AG09319 (cell line): ENCODE measurements around the gene HACD3.
"Not testable (repeated sequence)": the region's sequence is repeated elsewhere in the genome, so short reads cannot be mapped to it uniquely, and the experiment has no call there.

Source experiments
- DNase-seq: peaks from one replicate; pipeline ENCODE4 v3.0.0-alpha.2; 2010; ENCODE audit warnings: low read depth; ENCODE audit errors: extremely low read depth
- TF ChIP-seq, protein P1 (sequence below): IDR thresholded peaks from 2 replicates; pipeline ENCODE4 v1.5.1; 2011; ENCODE audit warnings: low read depth, mild to moderate bottlenecking, inconsistent platforms, low read length, moderate library complexity

Gene HACD3

DNA sequence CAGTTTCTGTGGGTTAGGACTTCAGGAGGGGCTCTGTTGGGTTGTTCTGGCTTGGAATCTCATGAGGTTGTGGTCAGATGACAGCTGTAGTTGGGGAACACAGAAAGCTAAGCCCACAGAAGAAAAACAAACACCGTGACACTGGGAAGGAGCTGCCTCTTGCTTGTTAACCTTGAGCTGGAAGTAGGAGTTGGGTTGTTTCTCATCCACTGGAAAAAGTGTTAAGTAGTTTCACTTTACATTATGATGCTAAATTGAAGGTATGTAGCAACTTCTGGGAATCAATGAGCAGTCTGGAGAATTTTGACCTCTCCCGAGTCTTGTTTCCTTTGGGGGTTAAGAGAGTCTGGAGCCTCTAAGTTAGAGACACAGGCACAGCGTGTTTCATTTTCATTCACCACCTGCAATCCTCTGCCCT, 20.4 kb downstream of the HACD3 start:
- no peak for DNase-seq
- TF ChIP-seq, protein P1, sequence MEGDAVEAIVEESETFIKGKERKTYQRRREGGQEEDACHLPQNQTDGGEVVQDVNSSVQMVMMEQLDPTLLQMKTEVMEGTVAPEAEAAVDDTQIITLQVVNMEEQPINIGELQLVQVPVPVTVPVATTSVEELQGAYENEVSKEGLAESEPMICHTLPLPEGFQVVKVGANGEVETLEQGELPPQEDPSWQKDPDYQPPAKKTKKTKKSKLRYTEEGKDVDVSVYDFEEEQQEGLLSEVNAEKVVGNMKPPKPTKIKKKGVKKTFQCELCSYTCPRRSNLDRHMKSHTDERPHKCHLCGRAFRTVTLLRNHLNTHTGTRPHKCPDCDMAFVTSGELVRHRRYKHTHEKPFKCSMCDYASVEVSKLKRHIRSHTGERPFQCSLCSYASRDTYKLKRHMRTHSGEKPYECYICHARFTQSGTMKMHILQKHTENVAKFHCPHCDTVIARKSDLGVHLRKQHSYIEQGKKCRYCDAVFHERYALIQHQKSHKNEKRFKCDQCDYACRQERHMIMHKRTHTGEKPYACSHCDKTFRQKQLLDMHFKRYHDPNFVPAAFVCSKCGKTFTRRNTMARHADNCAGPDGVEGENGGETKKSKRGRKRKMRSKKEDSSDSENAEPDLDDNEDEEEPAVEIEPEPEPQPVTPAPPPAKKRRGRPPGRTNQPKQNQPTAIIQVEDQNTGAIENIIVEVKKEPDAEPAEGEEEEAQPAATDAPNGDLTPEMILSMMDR: no peak

DNA sequence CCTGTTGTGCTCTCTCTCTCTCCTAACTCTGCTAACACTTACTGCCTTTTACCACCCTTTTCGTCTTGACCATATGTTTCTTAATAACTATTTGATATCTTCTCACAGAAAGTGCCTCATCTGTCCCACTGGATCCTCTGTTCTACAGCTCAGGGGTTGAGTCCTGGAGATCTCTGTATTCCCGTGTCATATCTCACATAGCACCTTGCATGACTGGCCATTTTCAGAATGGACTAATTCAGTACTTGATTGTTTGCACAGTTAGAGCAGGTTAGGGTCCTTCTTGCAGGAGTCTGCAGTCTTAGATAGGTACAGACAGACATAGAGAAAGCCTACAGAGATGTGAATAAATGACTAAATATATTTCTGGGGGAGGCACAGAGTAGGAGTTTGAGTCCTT, 20.9 kb downstream of the HACD3 start:
- no peak for DNase-seq

GRCh38 chr15:65552851-65553250, 22.6 kb downstream of the HACD3 start:
- not testable (repeated sequence) for DNase-seq

More for the DNA sequence above, 20.9 kb downstream of the HACD3 start:
- TF ChIP-seq, protein P1: no peak

DNA sequence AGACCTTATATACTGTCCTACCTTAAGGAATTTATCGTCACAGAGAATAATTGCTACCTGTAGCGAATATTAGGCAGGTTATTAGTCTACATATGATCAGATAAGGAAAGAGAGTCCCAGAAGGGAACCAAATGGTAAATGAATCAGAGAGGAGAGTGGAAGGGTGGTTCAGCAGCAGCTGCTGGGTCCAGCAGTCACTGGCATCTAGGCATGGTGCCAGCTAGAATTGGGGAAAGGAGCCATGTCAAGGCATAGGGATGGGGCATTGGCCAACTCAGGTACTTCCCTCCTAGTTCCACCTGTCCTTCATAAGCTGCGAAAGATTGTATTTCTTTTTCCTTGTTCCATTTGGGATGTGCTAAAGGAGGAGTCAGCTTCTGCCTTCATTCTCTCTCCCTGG, 23.4 kb downstream of the HACD3 start:
- no peak for DNase-seq
- TF ChIP-seq, protein P1: no peak

DNA sequence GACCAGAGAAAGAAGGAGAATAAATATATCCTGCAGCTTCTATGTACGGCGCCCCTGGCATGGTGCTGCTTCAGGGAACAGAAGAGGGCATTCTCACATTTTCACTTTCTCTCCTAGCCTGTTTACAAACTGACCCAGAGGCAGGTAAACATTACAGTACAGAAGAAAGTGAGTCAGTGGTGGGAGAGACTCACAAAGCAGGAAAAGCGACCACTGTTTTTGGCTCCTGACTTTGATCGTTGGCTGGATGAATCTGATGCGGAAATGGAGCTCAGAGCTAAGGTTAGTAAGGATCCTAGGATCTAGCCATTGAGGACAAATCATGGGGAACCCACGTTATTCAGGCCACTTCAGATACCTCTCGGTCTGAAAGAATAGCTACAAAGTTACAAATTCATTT, 26.4 kb downstream of the HACD3 start:
- TF ChIP-seq, protein P1: no peak
- no peak for DNase-seq

DNA sequence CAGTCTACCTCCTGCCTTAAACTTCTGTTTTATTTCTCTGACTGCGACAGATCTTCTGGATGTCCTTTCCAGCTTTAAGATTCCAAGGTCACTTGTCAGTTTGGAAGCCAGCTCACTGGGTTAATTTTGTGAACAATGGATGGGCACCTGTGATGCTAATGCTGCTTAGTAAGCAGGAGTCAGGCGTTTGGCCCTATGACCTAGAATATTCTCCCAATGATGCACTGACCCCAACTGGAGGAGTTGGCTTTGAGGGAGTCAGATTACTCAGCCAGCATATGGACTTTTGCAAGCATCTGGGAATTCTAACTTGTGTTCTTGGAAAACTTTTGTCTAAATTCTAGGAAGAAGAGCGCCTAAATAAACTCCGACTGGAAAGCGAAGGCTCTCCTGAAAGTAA, 28.1 kb downstream of the HACD3 start:
- TF ChIP-seq, protein P1: 0 out of 2 replicates have a peak, but pooled peaks have one; percentile 2

GRCh38 chr15:65558997-65559760, 28.9 kb downstream of the HACD3 start:
- TF ChIP-seq, protein P1: no peak
- no peak for DNase-seq

More for the DNA sequence above, 28.1 kb downstream of the HACD3 start:
- DNase-seq: peak; percentile 10

- TF ChIP-seq, protein P1: no peak
- no peak for DNase-seq
Measured at GRCh38 chr15:65559941-65560340, 29.7 kb downstream of the HACD3 start.
